Neutrophil (primary cell): ENCODE data around the gene CLSTN2.

ENCODE experiments used
- H3K27ac ChIP-seq: fragments of 200-600 bp; sonication (generic); 2 replicates; pipeline ENCODE4 v1.5.1; 2016; ENCODE audit warnings: mild to moderate bottlenecking, moderate library complexity
- H3K27me3 ChIP-seq: fragments of 200-600 bp; sonication (generic); 2 replicates; pipeline ENCODE4 v1.6.0; 2016; ENCODE audit warnings: mild to moderate bottlenecking
- H3K36me3 ChIP-seq: fragments of 200-600 bp; sonication (generic); 2 replicates; pipeline ENCODE4 v1.5.1; 2017
- H3K4me1 ChIP-seq, 2 experiments: fragments of 200-600 bp in 1 of 2; sonication (generic) in 1 of 2; 1 replicate in 1 of 2; 2 replicates in 1 of 2; pipeline versions ENCODE4 v1.5.1 to v1.6.1; 2013 to 2016; ENCODE audit warnings: low read depth in 1 of 2, low read length in 1 of 2, mild to moderate bottlenecking in 1 of 2, moderate library complexity in 1 of 2; ENCODE audit not compliant: control insufficient read depth in 1 of 2, insufficient read depth in 1 of 2
- H3K4me3 ChIP-seq, 2 experiments: fragments of 200-600 bp in 1 of 2; sonication (generic) in 1 of 2; 1 replicate in 1 of 2; 2 replicates in 1 of 2; pipeline ENCODE4 v1.5.1; 2013 to 2016; ENCODE audit warnings: low read depth in 1 of 2, low read length in 1 of 2, mild to moderate bottlenecking in 1 of 2, moderate library complexity in 1 of 2
- H3K9me3 ChIP-seq: fragments of 200-600 bp; sonication (generic); 2 replicates; pipeline ENCODE4 v1.5.1; 2016
- CTCF ChIP-seq: fragments of 200-600 bp; sonication (generic); IDR thresholded peaks from 2 replicates; pipeline ENCODE4 v1.5.1; 2016; ENCODE audit warnings: antibody characterized with exemption

The CLSTN2 gene

GRCh38 chr3:140505876-140506275, 570.9 kb downstream of the CLSTN2 start:
- Histone ChIP-seq H3K4me3 (no peak overlapping the region), H3K27me3 (peaks cover 11% of the 10 kb centered on the region), H3K36me3 (no peaks in the 10 kb centered on the region), H3K27ac (no peak overlapping the region), H3K4me1 (no peaks in the 10 kb centered on the region), H3K9me3 (no peaks in the 10 kb centered on the region)
- TF ChIP-seq CTCF, result no peak

DNA sequence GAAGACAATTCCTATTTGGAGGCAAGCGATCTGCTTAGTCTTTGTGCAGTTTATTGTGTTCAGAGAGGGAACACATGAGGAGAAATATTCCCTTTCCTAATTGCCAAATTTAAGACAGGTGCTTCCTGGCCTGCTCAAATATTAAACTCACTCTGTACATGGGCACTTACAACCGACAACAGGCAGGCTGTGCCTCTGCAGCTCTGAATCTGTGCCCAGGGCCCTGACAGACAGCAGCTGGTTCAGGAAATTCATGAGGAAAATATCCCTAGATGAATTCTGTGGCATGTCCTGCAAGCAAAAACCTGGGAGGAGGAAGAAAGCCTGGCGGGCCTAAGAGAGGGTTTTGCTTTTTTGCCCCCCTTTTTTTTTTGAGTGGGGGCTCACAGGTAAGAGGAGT, 573.6 kb downstream of the CLSTN2 start:
- H3K36me3 ChIP-seq, result no peaks in the 10 kb centered on the region
- TF ChIP-seq CTCF, result no peak
- H3K27ac ChIP-seq, result no peak overlapping the region
- H3K4me3 ChIP-seq, result no peak overlapping the region
- H3K9me3 ChIP-seq, result no peaks in the 10 kb centered on the region
- peaks cover 11% of the 10 kb centered on the region for H3K27me3 ChIP-seq
- H3K4me1 ChIP-seq, result no peaks in the 10 kb centered on the region

- Histone ChIP-seq H3K36me3 (no peaks in the 10 kb centered on the region), H3K27ac (no peak overlapping the region), H3K4me1 (no peaks in the 10 kb centered on the region), H3K9me3 (no peaks in the 10 kb centered on the region), H3K27me3 (peaks cover 11% of the 10 kb centered on the region), H3K4me3 (no peak overlapping the region)
- no peak for TF ChIP-seq CTCF
These were observed 574.5 kb downstream of the CLSTN2 start for GRCh38 chr3:140509534-140509933.

- no peaks in the 10 kb centered on the region for H3K36me3 ChIP-seq
- peaks cover 11% of the 10 kb centered on the region for H3K27me3 ChIP-seq
- H3K4me3 ChIP-seq, result no peak overlapping the region
- H3K27ac ChIP-seq, result no peak overlapping the region
- TF ChIP-seq CTCF, result no peak
- H3K4me1 ChIP-seq, result no peaks in the 10 kb centered on the region
- no peaks in the 10 kb centered on the region for H3K9me3 ChIP-seq
These were observed 575.4 kb downstream of the CLSTN2 start for GRCh38 chr3:140510303-140510861.

DNA sequence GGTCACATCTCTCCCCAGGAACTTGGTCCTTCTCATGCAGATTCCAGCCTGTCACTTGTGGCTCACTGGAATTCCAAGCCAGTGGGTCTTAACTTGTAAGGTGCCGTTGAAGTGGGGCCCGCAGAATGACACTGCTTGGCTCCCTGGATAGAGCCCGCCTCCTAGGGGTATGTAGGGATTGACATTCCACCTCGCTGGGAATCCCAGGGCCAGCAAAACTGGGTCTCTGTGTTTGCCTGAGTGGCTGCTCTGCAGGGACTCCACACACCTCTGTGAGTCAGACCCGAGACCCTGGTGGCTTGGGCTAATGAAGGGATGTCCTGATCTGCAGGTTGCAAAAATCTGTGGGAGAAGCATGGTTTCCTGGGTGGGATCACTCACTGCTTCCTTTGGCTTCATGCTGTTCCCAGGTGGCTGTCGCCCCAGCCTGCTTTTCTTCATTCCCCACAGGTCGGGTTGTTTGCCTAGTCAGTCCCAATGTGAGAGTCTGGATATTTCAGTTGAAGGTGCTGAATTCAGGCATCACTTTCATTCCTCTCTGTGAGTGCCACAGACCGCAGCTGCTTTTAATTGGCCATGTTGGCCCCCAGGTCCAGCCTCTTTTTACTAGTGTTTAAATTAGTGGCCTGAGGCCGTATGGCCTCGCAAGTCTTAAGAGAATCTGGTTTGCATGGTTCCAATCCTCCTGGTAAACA, 586.9 kb downstream of the CLSTN2 start:
- Histone ChIP-seq H3K4me1 (no peaks in the 10 kb centered on the region), H3K4me3 (no peak overlapping the region), H3K27ac (no peak overlapping the region), H3K9me3 (no peaks in the 10 kb centered on the region), H3K27me3 (no peaks in the 10 kb centered on the region), H3K36me3 (no peaks in the 10 kb centered on the region)
- TF ChIP-seq CTCF, result no peak
